NOMO-1 (cell line): ENCODE measurements around the gene PRKCQ.
A peak's percentile ranks its signal among the peaks of the same experiment; 100 is the strongest.
"Not testable (repeated sequence)": the region's sequence is repeated elsewhere in the genome, so short reads cannot be mapped to it uniquely, and the experiment has no call there.

Experiments used
- DNase-seq, 2 experiments: peaks; one replicate each; lab custom pipeline; 2025; ENCODE audit not compliant: unreplicated experiment in 2 of 2; lab: John Stamatoyannopoulos, UW

Gene PRKCQ

GRCh38 chr10:6464862-6465430, 115.1 kb downstream of the PRKCQ start:
- DNase-seq: no peak

GRCh38 chr10:6463366-6463765, 116.7 kb downstream of the PRKCQ start:
- DNase-seq: no peak

GRCh38 chr10:6461961-6462360, 118.1 kb downstream of the PRKCQ start:
- DNase-seq: no peak

- no peak for DNase-seq
Measured at GRCh38 chr10:6460861-6461409, 119.1 kb downstream of the PRKCQ start.

- DNase-seq: no peak
Measured at GRCh38 chr10:6458814-6459213, 121.3 kb downstream of the PRKCQ start.

GRCh38 chr10:6457376-6457775, 122.7 kb downstream of the PRKCQ start:
- DNase-seq: no peak

GRCh38 chr10:6456067-6456466, 124.0 kb downstream of the PRKCQ start:
- DNase-seq: no peak

- no peak for DNase-seq
Measured at GRCh38 chr10:6455592-6455991, 124.5 kb downstream of the PRKCQ start.

GRCh38 chr10:6446711-6447110, 133.4 kb downstream of the PRKCQ start:
- no peak for DNase-seq

- peak; percentile 9 to 30 for DNase-seq
Measured at GRCh38 chr10:6445671-6446316, 134.3 kb downstream of the PRKCQ start.

GRCh38 chr10:6439875-6440274, 140.2 kb downstream of the PRKCQ start:
- DNase-seq: not testable (repeated sequence)

- DNase-seq: no peak
Measured at GRCh38 chr10:6431861-6432260, 148.2 kb downstream of the PRKCQ start.

- no peak for DNase-seq
Measured at GRCh38 chr10:6431186-6431585, 148.9 kb downstream of the PRKCQ start.

GRCh38 chr10:6430423-6430980, 149.6 kb downstream of the PRKCQ start:
- DNase-seq: no peak

- DNase-seq: no peak
Measured at GRCh38 chr10:6427357-6427959, 152.6 kb downstream of the PRKCQ start.

- no peak for DNase-seq
Measured at GRCh38 chr10:6426317-6426716, 153.8 kb downstream of the PRKCQ start.

- DNase-seq: no peak
Measured at GRCh38 chr10:6423413-6424170, 156.5 kb downstream of the PRKCQ start.

GRCh38 chr10:6423004-6423403, 157.1 kb downstream of the PRKCQ start:
- DNase-seq: no peak

- no peak for DNase-seq
Measured at GRCh38 chr10:6418613-6419216, 161.4 kb downstream of the PRKCQ start.

GRCh38 chr10:6418167-6418566, 161.9 kb downstream of the PRKCQ start:
- DNase-seq: no peak
